GM04504 (cell line): Measurements from ENCODE around the gene SNAP29.
"Not testable (repeated sequence)": the region's sequence is repeated elsewhere in the genome, so short reads cannot be mapped to it uniquely, and the experiment has no call there.

Experiments
- DNase-seq: peaks from one replicate; pipeline ENCODE4 v3.0.0-alpha.2; 2012; ENCODE audit warnings: low read depth

SNAP29 gene

DNA sequence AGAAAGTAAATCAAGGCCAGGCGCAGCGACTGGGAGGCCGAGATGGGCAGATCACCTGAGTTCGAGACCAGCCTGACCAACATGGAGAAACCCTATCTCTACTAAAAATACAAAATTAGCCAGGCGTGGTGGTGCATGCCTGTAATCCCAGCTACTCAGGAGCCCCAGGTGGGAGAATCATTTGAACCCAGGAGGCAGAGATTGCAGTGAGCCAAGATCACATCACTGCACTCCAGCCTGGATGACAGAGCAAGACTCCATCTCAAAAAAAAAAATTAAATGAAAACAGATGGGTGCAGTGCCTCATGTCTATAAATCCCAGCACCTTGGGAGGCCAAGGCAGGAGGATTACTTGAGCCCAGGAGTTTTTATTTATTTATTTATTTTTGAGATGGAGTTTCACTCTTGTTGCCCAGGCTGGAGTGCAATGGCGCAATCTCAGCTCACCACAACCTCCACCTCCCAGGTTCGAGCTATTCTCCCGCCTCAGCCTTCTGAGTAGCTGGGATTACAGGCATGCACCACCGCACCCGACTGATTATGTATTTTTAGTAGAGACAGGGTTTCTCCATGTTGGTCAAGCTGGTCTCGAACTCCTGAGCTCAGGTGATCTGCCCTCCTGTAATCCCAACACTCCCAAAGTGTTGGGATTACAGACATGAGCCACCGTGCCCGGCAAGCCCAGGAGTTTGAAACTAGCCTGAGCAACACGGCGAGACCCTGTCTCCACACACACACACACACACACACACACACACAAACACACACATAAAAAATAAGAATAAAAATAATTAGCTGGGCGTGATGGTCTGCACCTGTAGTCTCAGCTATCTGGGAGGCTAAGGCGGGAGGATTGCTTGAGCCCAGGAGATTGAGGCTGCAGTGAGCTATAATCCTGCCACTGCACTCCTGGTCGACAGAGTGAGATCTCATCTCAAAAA, 42.6 kb downstream of the SNAP29 start:
- DNase-seq, result not testable (repeated sequence)

DNA sequence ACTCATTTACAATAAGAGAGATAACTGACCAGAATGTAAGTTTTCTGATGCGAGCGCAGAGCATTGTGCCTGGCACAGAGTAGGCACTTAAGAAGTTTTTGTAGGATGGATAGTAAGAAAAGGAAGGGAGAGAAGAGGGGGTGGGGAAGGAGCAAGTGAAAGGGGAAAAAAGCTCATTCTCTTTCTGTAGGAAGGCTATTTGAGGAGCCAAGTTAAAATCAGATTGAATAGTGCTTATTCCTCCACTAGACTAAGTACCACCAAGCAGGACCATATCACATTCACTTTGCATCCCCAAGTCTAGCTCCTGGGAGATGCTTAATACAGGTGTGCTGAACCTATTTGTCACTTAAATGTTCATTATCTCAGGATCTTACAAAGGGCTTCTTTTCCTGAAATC, 44.3 kb downstream of the SNAP29 start:
- no peak for DNase-seq

DNA sequence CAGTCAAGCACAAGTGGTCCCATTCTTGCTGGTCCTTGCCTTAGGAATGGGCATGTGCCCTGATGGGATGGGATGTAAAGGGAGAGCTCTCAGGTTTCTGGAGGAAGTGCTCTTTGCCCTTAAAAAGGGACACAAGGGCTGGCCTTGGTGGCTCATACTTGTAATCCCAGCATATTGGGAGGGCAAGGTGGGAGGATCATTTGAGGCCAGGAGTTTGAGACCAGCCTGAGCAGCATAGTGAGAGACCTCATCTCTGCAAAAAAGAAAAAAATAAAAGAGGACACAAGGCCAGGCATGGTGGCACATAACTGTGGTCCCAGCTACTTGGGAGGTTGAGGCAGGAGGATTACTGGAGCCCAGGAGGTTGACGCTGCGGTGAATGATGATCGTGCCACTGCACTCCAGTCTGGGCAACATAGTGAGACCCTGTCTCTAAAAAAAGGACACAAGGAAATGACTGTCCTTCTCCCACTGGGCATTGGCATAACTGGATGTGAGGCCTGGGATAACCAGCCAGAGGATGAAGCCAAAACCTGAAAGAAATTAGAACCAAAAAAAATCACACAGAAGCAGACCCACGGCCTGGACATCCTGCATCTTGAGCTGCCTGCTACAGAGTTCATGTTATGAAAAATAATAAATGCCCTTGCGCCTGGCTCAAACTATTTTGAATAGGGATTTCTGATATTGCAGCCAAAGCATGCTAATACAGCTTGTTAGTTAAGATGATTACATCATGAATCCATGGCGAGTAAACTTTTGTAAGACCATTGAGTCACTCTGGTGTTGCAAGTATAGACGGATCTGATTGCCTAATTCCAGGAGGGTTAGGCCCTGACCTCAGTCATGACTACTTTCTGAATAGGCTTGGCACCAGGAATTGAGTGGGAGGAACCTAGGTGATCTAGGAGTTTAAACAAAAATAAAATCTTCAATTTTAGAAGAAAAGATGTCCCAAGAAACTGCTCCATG, 45.5 kb downstream of the SNAP29 start:
- peak; percentile 91 for DNase-seq

DNA sequence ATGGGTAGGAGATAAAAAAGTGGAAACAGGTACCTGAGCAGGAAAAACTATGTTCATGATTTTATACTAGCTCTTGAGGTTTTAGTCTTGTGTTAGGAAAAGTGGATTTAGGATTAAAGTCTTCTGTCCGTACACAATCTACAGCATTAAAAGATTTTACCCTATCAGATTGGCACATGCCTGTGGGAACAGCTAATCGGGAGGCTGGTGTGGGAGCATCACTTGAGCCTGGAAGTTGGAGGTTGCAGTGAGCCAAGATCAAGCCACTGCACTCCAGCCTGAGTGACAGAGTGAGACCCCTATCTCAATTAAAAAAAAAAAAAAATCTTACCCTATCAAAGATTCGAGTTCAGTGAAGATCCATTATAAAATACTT, 46.2 kb downstream of the SNAP29 start:
- DNase-seq, result no peak

GRCh38 chr22:20905415-20906386, 46.9 kb downstream of the SNAP29 start:
- no peak for DNase-seq

DNA sequence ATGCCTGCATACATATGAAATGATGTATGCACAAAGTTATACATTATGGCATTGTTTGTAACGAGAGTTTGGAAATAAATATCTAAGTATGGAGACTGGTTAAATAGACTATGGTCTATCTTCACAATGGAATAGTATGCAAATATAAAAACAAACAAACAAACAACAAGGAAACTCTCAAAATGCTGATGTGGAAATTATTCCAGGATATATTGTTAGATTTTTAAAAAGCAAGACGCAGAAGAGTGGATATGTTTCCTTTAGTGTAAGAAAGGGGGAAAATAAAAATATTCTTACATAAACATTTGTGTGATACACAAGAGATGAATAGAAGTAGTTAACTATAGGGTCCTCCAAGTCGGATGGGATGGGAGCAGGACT, 47.6 kb downstream of the SNAP29 start:
- DNase-seq, result no peak

GRCh38 chr22:20908717-20909116, 49.9 kb downstream of the SNAP29 start:
- DNase-seq, result not testable (repeated sequence)

GRCh38 chr22:20909543-20910303, 50.9 kb downstream of the SNAP29 start:
- DNase-seq, result no peak

- DNase-seq, result no peak
Observed at GRCh38 chr22:20912494-20912893, 53.7 kb downstream of the SNAP29 start.

DNA sequence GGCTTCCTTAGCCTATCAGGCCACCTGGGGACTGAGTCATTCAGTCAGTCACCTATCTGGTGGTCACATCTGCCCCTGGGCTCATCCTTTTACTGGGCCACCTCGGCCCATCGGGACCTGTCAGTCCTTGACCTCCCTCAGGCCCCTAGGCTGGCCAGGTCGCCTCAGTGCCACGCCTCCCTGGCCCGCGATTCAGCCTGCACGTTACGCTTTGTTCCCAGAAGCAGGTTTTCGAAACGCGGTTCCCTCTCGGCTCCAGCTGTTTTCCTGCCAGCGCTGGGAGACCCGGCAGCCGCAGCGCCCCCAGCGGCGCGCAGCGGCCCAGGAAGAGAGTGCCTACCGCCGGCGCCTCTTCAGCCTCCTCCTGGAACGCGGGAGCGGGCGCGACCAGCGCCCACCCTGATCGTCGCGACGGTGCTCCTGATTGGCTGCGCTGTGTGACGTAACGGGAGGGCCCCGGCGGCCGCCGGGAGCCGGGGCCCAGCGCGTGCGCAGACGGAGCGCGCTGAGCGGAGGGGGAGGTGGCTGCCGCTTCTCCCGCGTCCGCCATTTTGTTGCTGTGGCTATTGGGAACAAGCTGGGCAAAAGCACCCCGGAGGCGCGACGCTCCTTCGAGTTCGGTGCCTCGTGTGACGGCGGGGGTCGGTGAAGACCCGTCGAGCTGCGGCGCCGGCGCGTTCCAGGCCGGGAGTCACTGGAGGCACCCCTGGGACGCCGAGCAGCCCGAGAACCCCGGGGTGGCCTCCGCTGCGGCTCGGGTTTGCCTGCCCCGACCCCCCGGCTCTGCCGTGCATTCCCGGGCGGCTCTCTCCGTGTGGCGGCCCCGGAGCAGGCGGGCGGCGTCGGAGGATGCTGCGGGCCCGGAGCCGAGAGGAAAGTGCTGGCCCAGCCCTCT, 58.4 kb downstream of the SNAP29 start, which contains the start of gene CRKL:
TSS of gene CRKL (plus strand) at position 492 of the 895 bp plus-strand sequence. CDS start 528 bp downstream, outside the sequence.
- peak; percentile 96 for DNase-seq

- no peak for DNase-seq
Observed at GRCh38 chr22:20918663-20919218, 59.9 kb downstream of the SNAP29 start.

- no peak for DNase-seq
Observed at GRCh38 chr22:20919718-20920117, 60.9 kb downstream of the SNAP29 start.

GRCh38 chr22:20920881-20921203, 62.0 kb downstream of the SNAP29 start:
- no peak for DNase-seq

- DNase-seq, result no peak
Observed at GRCh38 chr22:20922141-20922751, 63.4 kb downstream of the SNAP29 start.

- DNase-seq, result no peak
Observed at GRCh38 chr22:20926243-20926642, 67.4 kb downstream of the SNAP29 start.

DNA sequence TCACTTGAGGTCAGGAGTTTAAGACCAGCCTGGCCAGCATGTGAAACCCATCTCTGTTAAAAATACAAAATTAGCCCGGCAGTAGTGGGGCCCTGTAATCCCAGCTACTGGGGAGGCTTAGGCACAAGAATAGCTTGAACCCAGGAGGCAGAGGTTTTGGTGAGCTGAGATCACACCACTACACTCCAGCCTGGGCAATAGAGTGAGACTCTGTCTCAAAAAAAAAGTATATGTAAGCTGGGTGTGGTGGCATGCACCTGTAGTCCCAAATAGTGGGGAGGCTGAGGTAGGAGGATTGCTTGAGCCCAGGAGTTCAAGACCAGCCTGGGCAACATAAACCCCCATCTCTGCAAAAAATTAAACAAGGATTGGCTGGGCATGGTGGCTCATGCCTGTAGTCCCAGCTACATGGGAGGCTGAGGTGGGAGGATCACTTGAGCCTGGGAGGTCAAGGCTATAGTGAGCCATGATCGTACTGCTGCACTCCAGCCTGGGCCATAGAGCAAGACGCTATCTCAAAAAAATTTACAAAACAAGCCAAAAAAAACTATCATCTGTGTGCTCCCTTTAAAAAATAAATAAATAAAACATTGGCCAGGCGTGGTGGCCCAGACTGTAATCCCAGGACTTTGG, 69.2 kb downstream of the SNAP29 start:
- no peak for DNase-seq

- DNase-seq, result no peak
Observed at GRCh38 chr22:20928573-20928967, 69.8 kb downstream of the SNAP29 start.

DNA sequence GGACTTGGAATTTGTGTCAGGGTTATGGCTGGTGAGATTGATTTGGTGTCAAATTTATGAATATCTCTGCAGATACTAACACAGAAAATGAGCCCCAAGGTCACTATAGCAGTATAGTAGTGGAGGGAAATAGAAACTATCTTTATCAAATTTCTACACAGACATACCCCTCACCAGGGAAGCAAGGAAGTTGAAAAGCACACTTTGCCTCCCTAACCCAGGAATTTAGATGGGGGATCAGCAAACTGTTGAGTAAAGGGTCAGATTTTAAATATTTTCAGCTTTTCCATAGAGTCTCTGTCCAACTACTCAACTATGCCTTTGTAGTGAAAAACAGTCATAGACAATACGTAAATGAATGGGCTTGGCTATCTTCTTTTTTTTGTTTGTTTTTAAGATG, 71.2 kb downstream of the SNAP29 start:
- no peak for DNase-seq
